ENCODE measurements around the gene POLG. TPM values are rescaled to one million over a fixed set of nuclear protein-coding genes. Genes with fewer than 3 reads are reported as not detected.

The POLG gene
- total and polyA plus RNA-seq, 8 donors = 19.3 to 52.0 (median 25.8) TPM

DNA sequence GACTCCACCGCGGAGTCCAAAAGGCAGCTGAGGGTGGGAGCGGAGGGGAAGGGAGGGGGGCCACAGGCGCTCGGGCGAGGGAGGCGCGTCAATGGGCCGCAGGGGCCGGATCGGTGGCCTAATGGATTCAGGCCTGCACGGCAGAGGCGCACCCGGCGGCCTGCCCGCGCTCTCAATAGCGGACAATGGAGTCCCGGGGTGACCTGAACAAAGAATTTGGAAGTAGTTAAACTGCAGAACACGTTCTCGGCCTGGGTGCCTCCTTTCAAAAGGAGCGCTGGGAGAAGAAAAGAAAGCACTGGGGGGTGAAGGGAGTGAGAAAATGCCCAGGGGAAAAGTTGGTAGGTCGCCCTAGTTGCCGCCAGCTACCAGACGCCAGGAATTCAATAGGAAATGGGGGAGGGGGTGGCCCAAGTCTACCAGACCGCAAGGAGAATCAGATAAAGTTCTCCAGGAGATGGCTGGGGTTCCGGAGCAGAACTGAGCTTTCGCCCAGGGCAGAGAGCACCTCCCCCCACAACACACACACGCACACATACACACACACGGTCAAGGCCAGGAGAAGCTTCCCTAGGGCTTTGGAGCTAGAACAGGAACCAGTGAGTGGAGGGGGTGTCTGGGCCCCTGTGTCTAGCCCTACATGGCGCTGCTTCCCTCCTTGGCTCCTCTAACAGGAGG, 25.8 kb upstream of the POLG start:
- 13 to 17% methylated on average over 29 to 31 of the region's 31 CpGs for WGBS, 2 donors
- no peak for TF ChIP-seq CTCF (IDR thresholded peaks at IDR 0.05)
- intact Hi-C loops (cut with DNase I) = loop anchor here in 2 of 3 donors (5.0 kb wide), 2 partner anchors 62 to 67 kb away; no protein-coding TSS in a partner anchor
- ATAC-seq (no peak), FAIRE-seq (no peak), DNase-seq (no peak)
- H3K4me1 ChIP-seq = peaks cover 5 to 12% (median 9%) of the 10 kb centered on the region in 3 donors
- H3K9me3 ChIP-seq = no peaks in the 10 kb centered on the region
- H3K27me3 ChIP-seq = peaks cover 0 to 64% (median 22%) of the 10 kb centered on the region in 4 donors
- H3K4me3 ChIP-seq = no peak overlapping the region
- H3K36me3 ChIP-seq = no peaks in the 10 kb centered on the region
- no peak overlapping the region for H3K27ac ChIP-seq

- Histone ChIP-seq H3K36me3 (no peaks in the 10 kb centered on the region), H3K27ac (no peak overlapping the region), H3K4me3 (peak overlapping the region in 1 of 4 donors; percentile 37), H3K9me3 (no peaks in the 10 kb centered on the region), H3K27me3 (peaks cover 0 to 56% (median 19%) of the 10 kb centered on the region in 4 donors), H3K4me1 (peaks cover 5 to 12% (median 9%) of the 10 kb centered on the region in 3 donors)
- peak in 1 of 6 donors; percentile 44 for DNase-seq
- ATAC-seq = no peak
- intact Hi-C loops (cut with DNase I) = loop anchor here in 2 of 3 donors (5.0 kb wide), 2 partner anchors 63 to 68 kb away; no protein-coding TSS in a partner anchor
- WGBS, 2 donors = 11 to 15% methylated on average over 29 to 32 of the region's 32 CpGs
- no peak for FAIRE-seq
- no peak for TF ChIP-seq CTCF (IDR thresholded peaks at IDR 0.05)
Observed at GRCh38 chr15:89359471-89360293, 25.1 kb upstream of the POLG start.

- peak; percentile 99 to 100 (median 100) for TF ChIP-seq CTCF (IDR thresholded peaks at IDR 0.05)
- Histone ChIP-seq H3K27me3 (peaks cover 0 to 52% (median 17%) of the 10 kb centered on the region in 4 donors), H3K27ac (no peak overlapping the region), H3K9me3 (no peaks in the 10 kb centered on the region), H3K36me3 (no peaks in the 10 kb centered on the region), H3K4me1 (peaks cover 5 to 12% (median 9%) of the 10 kb centered on the region in 3 donors), H3K4me3 (peak overlapping the region; percentile 10 to 42 (median 33))
- 2% methylated on average over 50 to 68 of the region's 68 CpGs for WGBS, 2 donors
- ATAC-seq (peak; percentile 82 to 92 (median 89)), FAIRE-seq (no peak), DNase-seq (peak; percentile 61 to 94 (median 82))
- intact Hi-C loops (cut with DNase I) = no loop called here
Observed at GRCh38 chr15:89358755-89359439, 24.3 kb upstream of the POLG start.

GRCh38 chr15:89358435-89358754, 23.8 kb upstream of the POLG start:
- H3K27ac ChIP-seq = no peak overlapping the region
- FAIRE-seq = no peak

More at GRCh38 chr15:89358435-89358754, 23.8 kb upstream of the POLG start:
- no peak for TF ChIP-seq CTCF (IDR thresholded peaks at IDR 0.05)
- no peak for ATAC-seq
- WGBS, 2 donors = 6% methylated on average over 16 of the region's 16 CpGs
- no peaks in the 10 kb centered on the region for H3K36me3 ChIP-seq
- H3K9me3 ChIP-seq = no peaks in the 10 kb centered on the region
- H3K4me1 ChIP-seq = peaks cover 5 to 12% (median 9%) of the 10 kb centered on the region in 3 donors
- H3K4me3 ChIP-seq = peak overlapping the region in 3 of 4 donors; percentile 29 to 42 (median 37)
- peaks cover 0 to 47% (median 16%) of the 10 kb centered on the region in 4 donors for H3K27me3 ChIP-seq
- no peak for DNase-seq
- intact Hi-C loops (cut with DNase I) = no loop called here
